GM18499 (cell line): ENCODE results near the gene COL4A3.

Experiments
- ATAC-seq: cut with Tn5 transposase; IDR thresholded peaks from one replicate; pipeline ENCODE4 v1.9.1; 2021; ENCODE audit warnings: moderate number of reproducible peaks; ENCODE audit not compliant: insufficient read depth, unreplicated experiment

COL4A3 gene

GRCh38 chr2:227163998-227164762 is at the start of gene COL4A3, which contains the start of gene COL4A4:
Gene COL4A3, plus strand, starts transcription at chr2:227164624. Its CDS starts 103 bp downstream, at chr2:227164727.
Gene COL4A4, minus strand, starts transcription at chr2:227164205. Its CDS starts 16,722 bp downstream, at chr2:227147483.
- ATAC-seq: peak; percentile 32

- no peak for ATAC-seq
These were observed 48.7 kb upstream of the COL4A3 start for GRCh38 chr2:227115761-227116160.

GRCh38 chr2:227117027-227117426 is 47.4 kb upstream of the COL4A3 start:
- ATAC-seq: peak; percentile 88

GRCh38 chr2:227117852-227118251 is 46.6 kb upstream of the COL4A3 start:
- ATAC-seq: no peak

- ATAC-seq: no peak
These were observed 46.1 kb upstream of the COL4A3 start for GRCh38 chr2:227118353-227118752.

- no peak for ATAC-seq
These were observed 40.7 kb upstream of the COL4A3 start for GRCh38 chr2:227123697-227124096.

GRCh38 chr2:227124811-227125210 is 39.6 kb upstream of the COL4A3 start:
- ATAC-seq: no peak

GRCh38 chr2:227125506-227125905 is 38.9 kb upstream of the COL4A3 start:
- no peak for ATAC-seq

GRCh38 chr2:227127201-227127600 is 37.2 kb upstream of the COL4A3 start:
- ATAC-seq: no peak

- no peak for ATAC-seq
These were observed 33.8 kb upstream of the COL4A3 start for GRCh38 chr2:227130636-227131035.

GRCh38 chr2:227132986-227133385 is 31.4 kb upstream of the COL4A3 start:
- ATAC-seq: no peak

GRCh38 chr2:227134591-227134990 is 29.8 kb upstream of the COL4A3 start:
- no peak for ATAC-seq

- ATAC-seq: no peak
These were observed 23.1 kb upstream of the COL4A3 start for GRCh38 chr2:227141301-227141700.

GRCh38 chr2:227143895-227144294 is 20.5 kb upstream of the COL4A3 start:
- no peak for ATAC-seq

GRCh38 chr2:227146456-227146855 is 18.0 kb upstream of the COL4A3 start:
- no peak for ATAC-seq

- no peak for ATAC-seq
These were observed 17.4 kb upstream of the COL4A3 start for GRCh38 chr2:227147023-227147422.

- no peak for ATAC-seq
These were observed 16.3 kb upstream of the COL4A3 start for GRCh38 chr2:227148106-227148505.

- ATAC-seq: no peak
These were observed 14.0 kb upstream of the COL4A3 start for GRCh38 chr2:227150222-227150936.

GRCh38 chr2:227152093-227152766 is 12.2 kb upstream of the COL4A3 start:
- no peak for ATAC-seq

- no peak for ATAC-seq
These were observed 11.1 kb upstream of the COL4A3 start for GRCh38 chr2:227153307-227153706.
